T-helper 1 cell (primary cell): ENCODE measurements around the gene NCLN.
"Not testable (repeated sequence)": the region's sequence is repeated elsewhere in the genome, so short reads cannot be mapped to it uniquely, and the experiment has no call there.

Experiments used
- DNase-seq, 5 donors: peaks; one replicate each; pipeline ENCODE4 v3.0.0-alpha.2; 2012 to 2020
- total RNA-seq, 4 donors: gene quantifications; one replicate each; lab custom pipeline; 2026; lab: John Stamatoyannopoulos, UW

NCLN gene, protein sequence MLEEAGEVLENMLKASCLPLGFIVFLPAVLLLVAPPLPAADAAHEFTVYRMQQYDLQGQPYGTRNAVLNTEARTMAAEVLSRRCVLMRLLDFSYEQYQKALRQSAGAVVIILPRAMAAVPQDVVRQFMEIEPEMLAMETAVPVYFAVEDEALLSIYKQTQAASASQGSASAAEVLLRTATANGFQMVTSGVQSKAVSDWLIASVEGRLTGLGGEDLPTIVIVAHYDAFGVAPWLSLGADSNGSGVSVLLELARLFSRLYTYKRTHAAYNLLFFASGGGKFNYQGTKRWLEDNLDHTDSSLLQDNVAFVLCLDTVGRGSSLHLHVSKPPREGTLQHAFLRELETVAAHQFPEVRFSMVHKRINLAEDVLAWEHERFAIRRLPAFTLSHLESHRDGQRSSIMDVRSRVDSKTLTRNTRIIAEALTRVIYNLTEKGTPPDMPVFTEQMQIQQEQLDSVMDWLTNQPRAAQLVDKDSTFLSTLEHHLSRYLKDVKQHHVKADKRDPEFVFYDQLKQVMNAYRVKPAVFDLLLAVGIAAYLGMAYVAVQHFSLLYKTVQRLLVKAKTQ
- total RNA-seq, result 38.3 to 69.2 (median 57.7) reads per million in 4 donors

DNA sequence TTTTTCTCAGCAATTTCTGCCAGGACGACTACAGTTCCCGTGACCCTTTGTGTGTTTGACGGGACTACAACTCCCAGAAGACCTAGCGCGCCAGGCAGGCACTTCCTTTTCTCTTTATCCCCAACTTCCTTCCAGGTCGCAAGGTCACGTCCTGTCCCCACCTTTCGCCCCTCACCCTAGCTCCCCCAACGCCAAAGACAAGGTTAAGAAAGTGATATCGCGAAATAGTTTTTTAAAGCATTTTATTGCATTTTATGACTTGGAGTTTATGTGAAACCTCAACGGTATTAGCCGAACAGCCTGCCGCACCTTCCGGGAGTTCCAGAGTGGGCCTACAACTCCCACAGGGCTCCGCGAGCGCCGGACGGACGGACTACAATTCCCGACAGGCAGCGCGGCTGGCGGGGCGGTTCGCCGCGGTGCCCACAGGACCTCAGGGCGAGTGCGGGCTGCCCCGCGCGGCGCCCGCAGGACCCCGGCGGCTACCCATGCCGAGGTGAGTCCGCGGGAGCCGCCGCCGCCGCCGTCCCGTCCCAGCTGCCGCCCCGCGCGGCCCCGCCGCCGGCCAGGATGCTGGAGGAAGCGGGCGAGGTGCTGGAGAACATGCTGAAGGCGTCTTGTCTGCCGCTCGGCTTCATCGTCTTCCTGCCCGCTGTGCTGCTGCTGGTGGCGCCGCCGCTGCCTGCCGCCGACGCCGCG lies at the start of gene NCLN:
Gene NCLN (plus strand): TSS at position 470 of the 699 bp plus-strand sequence. CDS start 101 bp downstream, at position 571.
- DNase-seq, result peak; percentile 81 to 94 (median 90)

DNA sequence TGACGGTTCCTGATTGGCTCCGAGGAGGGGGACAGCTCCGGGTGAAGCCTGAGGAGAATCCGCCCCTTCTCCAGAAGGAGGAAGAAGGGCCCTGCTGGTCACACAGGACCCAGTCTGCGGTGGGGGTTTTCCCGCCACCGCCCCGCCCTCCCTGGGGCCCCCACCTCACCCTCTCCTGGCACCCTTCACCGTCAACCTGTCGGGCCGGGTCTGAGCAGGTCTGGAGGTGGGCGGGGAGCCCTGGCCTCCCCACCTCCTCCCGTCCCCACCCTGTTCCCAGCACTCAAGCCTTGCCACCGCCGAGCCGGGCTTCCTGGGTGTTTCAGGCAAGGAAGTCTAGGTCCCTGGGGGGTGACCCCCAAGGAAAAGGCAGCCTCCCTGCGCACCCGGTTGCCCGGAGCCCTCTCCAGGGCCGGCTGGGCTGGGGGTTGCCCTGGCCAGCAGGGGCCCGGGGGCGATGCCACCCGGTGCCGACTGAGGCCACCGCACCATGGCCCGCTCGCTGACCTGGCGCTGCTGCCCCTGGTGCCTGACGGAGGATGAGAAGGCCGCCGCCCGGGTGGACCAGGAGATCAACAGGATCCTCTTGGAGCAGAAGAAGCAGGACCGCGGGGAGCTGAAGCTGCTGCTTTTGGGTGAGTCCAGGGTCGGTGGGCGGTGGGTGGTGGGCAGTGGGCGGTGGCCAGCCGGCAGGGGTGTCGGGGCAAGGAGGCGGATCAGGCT lies 49.6 kb upstream of the NCLN start, which contains the start of gene GNA15:
Gene GNA15 (plus strand): TSS at position 73 of the 723 bp plus-strand sequence. CDS start 418 bp downstream, at position 491.
- peak; percentile 10 to 73 (median 40) for DNase-seq

DNA sequence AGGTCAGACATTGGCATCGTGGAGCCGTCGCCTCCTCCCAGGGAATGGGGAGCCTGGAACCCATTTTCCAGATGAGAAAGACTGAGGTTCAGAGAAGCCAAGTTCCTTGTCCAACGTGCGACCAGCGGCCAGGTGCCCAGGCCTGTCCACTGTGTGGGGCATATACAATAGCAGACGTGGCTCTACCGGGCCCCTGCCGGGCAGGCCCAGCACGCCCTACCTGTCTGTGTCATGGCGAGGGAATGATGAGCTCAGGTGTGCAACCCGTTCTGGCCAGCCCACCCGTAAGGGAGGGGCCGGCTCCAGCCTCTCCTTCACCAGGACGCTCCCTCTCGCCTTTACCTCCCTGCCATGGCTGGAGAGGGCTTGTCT lies 49.1 kb upstream of the NCLN start:
- no peak for DNase-seq

DNA sequence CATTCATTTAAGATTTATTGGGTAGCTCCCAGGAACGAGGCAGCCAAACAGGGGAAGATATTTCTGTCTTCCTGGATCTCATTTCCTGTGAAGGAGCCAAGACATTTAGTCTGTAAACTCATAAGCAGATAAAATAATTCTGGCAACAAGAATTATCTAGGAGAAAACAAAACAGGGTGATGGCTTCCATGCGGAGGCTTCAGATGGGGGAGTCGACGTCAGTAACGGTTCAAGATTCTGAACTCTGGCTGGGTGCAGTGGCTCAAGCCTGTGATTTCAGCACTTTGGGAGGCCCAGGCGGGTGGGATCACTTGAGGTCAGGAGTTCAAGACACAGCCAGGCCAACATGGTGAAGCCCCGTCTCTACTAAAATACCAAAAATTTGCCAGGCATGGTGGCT lies 48.6 kb upstream of the NCLN start:
- DNase-seq, result no peak

DNA sequence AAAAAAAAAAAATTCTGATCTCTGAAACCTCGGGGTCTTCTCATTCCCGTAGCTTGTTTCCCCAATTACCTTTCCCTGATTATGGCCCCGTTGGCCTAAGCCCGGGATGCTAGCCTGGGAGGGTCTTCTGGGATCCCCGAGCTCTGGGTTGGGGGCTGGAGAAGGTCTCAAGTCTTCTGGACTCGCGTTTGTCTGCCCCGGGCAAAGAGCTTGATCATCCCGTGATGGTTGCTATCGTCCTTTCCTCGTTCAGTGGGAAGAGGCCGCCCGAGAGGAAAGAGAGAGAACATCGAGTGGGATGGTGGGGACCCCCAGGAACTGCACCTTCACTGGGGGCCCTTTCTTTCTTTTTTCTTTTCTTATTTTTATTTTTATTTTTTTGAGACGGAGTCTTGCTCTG lies 47.5 kb upstream of the NCLN start:
- DNase-seq, result no peak

DNA sequence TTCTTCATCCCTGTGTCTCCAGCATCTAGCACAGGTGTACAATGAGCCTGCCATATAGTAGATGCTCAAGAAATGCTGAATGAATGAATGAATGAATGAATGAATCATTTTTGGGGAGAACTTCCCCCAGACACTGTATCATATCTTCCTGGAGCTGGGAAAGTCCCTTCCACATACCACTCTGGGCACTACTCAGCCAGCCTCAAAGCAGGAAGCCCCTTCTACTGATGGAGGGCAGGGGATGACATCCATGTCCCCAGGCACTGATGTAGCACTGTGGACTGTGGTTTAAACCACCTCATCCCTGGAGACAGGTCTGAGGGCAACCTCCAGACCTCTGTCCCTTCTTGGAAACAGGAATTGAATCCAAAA lies 45.1 kb upstream of the NCLN start:
- DNase-seq, result no peak

DNA sequence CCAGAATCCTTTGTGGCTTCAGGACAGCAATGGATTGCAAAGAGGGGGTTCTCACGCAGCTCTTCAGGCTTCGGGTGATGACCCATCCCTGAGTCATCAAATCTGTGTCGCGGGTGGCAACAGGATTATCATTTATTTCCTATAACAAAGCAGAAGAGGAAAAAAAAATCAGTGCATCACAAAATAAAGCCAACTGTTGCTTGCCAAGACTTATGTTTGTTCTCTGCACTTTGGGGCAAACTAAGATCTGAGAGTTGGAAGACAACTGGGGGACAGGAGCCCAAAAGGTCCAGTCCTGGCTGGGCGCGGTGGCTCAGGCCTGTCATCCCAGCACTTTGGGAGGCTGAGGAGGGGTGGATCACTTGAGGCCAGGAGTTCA lies 43.4 kb upstream of the NCLN start:
- DNase-seq, result no peak

DNA sequence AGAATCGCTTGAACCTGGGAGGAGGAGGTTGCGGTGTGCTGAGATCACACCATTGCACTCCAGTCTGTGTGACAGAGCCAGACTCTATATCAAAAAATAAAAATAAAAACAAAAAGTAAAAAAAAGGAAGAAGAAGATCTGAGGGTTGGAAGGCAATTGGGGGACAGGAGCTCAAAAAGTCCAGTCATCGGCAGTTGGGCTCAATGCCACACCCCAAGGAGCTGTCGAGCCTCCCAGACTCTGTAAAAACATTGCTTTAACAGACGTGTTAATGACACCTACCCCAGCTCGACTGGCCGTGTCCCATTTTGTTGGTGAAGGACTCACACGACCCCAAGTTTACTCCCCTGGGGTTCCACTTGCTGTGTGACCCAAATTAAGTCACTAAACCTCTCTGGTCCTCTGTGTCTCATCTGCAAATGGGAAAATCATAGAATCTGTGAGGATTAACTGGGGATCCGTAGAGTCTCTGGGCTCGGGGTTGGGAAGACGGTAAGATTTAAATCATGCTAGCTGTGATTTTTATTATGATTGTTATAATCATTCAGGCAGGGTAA lies 42.9 kb upstream of the NCLN start:
- DNase-seq, result no peak

DNA sequence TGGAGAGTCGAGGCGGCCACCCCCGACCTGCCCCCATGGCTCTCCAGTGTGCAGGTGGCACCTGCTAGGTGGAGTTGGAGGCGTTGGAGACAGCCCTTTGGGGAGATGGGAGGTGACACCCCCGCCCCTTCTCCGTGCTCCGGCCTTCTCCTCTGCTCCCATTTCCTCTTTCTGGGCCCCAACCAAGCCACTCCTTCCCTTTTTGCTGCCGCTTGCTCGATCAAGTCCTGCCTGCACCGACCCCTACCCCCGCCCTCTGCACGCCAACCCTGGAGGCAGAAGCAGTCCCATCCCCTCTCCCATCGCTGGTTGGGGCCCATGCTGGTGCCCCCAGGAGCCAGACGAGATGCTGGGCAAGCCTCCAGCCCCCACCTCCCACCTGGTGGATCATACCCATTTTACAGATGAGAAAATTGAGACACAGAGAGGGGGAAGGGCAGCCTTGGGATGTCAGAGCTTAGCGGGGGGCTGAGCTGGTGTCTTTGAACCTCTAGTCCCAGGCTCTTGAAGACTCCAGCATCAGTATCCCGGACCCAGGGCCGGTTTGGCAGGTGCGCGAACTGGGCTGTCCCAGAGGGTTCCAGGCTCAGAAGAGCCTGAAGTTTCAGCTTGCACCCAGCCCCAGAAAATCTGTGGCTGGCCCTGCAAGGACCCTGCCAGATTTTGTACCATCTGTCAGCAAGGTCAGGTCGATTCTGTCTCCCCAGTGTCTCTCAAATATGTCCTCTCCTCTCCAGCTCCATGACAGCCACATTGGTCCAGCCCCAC lies 39.6 kb upstream of the NCLN start:
- DNase-seq, result no peak

DNA sequence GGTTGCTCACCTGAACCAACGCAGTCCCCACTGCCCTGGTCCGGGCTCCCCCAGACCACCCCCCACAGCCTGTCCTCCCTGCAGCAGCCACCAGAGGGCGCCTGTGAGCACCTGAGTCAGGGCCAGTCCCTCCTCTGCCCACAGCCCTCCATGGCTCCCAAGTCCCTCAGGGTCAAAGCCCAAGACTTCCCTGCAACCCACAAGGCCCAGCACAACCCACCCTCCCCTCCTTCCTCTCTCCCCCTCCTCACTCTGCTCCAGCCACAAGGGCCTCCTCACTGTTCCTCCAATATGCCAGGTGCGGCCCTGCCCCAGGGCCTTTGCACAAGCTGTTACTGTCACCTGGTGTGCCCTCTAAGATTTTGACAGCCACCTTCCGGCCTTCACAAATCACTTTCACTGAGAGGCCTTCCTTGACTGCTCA lies 39.0 kb upstream of the NCLN start:
- peak; percentile 30 to 66 (median 51) for DNase-seq

DNA sequence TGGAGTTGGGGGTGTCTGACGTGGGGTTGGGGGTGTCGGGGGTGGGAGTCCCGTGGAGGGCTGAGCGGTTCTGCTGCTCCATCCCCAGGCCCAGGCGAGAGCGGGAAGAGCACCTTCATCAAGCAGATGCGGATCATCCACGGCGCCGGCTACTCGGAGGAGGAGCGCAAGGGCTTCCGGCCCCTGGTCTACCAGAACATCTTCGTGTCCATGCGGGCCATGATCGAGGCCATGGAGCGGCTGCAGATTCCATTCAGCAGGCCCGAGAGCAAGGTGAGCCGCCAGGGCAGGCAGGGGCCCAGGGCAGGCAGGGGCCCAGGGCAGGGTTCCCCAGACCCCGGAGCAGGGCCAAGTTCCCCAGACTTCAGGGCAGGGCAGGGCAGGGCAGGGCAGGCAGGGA lies 37.2 kb upstream of the NCLN start:
- no peak for DNase-seq

DNA sequence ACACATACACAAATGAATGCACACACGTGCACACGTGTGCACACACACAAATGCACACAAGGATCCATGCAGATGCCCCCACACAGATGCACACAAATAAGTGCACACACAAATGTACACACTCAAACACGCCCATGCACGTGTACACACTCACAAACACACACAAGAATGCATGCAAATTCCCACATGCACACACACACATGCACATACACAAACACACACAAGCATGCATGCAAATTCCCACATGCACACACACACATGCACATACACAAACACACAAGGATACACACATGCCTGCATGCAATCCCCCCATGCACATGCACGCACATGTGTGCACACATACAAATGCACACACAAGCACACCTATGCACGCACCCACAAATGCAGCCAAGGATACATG lies 36.6 kb upstream of the NCLN start:
- no peak for DNase-seq

DNA sequence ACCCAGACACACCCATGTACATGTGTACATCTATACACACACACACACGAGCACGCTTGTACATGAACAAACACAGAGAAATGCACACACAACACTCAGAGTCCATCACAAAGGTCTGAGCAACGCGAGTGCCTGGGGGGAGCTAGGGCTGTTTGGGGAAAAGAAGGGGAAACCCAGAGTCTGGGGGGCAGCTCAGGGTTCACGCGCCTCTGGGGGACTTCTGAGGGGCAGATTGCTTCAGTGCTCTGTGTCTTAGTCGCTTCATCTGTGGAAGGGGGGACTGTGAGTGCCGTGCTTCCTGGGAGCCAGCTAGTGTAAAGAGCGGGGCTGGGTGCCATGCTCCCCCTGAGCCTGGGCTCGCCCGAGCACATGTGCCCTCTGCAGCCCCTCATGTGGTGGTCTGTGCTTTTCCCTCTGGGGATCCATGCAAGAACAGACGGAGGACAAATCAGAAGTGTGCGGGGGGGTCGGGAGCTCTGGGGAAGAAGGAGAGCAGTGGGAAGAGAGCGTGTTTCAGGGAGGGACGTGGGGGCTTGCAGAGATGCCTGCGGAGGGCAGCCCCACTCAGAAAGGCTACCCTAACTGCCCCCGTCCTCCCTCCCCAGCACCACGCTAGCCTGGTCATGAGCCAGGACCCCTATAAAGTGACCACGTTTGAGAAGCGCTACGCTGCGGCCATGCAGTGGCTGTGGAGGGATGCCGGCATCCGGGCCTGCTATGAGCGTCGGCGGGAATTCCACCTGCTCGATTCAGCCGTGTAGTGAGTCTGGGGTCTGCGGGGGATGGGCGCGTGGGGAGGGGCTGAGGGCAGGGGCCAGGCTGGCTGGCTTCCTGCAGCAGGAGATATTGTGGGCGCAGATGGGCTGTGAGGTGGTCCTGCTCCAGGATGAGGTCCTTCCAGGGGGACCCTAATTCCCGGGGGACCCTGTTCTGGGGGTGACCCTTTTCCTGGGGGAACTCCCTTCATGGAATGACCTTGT lies 35.9 kb upstream of the NCLN start:
- no peak for DNase-seq

DNA sequence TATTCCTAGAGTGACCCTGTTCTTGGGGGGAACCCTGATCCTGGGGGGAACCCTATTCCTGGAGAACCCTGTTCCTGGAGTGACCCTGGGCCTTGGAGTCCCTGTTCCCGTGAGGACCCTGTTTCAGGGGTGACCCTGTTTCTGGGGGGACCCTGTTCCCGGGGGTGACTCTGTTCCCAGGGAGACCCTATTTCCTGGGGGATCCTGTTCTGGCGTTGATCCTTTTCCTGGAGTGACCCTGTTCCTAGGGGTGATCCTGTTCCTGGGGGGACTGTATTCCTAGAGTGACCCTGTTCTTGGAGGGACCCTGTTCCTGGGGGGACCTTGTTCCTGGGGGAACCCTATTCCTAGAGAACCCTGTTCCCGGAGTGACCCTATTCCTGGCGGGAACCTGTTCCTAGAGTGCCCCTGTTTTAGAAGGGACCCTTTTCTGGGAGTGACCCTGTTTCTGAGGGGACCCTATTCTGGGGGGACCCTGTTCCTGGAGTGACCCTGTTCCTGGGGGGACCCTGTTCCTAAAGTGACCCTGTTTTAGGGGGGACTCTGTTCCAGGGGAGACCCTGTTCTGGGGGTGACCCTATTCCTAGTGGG lies 34.9 kb upstream of the NCLN start:
- DNase-seq, result no peak

DNA sequence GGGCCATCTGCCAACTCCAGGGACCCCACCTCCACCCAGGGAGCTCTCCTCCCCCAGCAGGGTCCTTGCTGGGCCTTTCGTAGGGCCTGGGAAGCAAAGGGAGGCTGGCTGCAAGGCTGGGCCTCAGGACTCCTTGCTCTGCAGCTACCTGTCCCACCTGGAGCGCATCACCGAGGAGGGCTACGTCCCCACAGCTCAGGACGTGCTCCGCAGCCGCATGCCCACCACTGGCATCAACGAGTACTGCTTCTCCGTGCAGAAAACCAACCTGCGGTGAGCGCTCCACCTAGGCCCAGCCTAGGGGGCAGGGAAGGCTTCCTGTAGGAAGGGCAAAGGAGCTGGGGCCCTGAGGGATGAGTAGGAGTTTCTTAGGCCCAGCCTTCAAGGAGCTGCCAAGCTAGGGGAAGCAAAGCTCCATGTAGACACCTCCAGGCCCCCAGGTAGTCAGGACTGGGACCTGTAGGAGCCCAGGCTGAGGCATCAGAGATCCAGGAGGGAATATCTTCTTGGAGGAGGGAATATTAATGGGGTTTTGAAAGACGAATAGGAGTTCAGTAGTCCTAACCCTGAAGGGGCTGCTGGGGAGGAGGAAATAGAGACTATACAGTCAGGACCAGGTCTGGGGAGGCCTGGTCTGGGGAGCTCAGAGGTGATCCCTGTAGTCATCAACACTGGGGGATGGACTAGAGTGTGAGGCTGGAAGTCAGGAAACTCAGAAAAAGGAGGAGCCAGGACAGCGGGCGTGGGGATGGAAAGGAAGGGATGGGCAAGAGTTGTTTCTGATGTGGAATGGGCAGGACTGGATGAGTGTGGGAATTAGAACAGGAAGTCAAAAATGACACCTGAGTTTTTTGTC lies 33.9 kb upstream of the NCLN start:
- DNase-seq, result no peak

DNA sequence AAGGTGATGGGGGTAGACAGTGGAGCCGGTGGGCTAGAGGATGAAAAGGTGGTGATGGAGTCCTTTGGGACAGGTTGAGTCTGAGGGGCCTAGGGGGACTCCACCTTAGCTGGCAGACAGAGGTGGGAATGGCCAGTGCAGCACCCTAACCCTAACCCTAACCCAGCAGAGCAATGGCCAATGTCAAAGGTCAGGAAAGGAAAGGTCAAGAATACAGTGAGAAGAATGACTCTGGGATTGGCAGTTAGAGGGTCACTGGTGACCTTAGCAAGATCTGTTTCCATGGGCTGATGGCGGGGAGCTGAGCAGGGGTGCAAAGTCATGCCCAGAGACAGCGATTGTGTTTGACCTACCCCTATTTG lies 33.3 kb upstream of the NCLN start:
- DNase-seq, result no peak

DNA sequence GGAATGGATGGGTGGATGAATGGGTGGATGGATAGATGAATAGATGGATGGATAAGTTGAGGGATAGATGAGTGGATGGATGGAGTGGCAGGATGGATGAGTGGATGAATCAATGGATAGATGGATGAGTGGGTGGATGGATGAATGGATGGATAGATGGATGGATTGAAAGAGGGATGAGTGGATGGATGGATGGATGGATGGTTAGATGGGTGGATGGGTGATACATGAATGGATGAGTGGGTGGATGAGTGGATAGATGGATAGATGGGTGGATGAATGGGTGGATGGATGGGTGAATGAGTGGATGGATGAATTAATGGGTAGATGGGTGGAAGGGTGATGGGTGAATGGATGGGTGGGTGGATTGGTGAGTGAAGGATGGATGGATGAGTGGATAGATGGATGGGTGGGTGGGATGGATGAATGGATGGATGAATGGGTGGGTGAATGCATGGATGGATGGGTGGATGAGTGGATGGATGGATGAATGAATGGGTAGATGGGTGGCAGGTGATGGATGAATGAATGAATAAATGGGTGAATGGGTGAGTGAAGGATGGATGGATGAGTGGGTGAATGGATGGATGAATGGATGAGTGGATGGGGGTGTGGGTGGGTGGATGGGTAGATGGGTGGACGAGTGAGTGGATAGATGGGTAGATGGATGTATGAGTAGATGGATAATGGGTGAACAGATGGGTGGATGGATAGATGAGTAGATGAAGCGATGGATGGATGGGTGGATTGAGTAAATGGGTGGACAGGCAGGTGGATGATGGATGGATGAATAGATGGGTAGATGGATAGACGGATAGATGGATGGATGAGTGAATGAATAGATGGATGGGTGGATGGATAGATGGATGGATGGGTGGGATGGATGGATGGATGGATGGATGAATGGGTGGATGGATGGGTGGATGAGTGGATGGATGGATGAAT lies 32.2 kb upstream of the NCLN start:
- DNase-seq, result no peak

DNA sequence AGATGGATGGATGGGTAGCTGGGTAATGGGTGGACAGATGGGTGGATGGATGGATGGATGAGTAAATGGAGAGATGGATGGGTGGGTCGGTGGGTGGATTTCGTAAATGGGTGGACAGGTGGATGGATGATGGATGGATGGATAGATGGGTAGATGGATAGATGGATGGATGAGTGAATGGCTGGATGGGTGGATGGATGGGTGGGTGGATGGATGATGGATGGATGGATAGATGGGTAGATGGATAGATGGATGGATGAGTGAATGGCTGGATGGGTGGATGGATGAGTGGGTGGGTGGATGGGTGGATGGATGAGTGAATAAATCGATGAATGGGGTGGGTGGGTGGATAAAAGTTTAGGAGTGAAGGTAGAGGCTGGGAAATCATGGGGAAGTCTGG lies 31.3 kb upstream of the NCLN start:
- DNase-seq, result not testable (repeated sequence)
